Mesenchymal stem cell (in vitro differentiated cells and primary cell): ENCODE results near the gene C2orf76.
A peak's percentile ranks its signal among the peaks of the same experiment; 100 is the strongest.

Experiments used
- DNase-seq: peaks from one replicate; pipeline ENCODE4 v3.0.0-alpha.2; 2013
- H2AFZ ChIP-seq: one replicate; pipeline ENCODE4 v1.6.1; 2013; ENCODE audit warnings: low read depth, mild to moderate bottlenecking, control low read depth, inconsistent platforms, low read length, moderate library complexity
- H2AK5ac ChIP-seq: 2 replicates; pipeline ENCODE4 v1.6.1; 2013; ENCODE audit warnings: low read length, moderate library complexity, mild to moderate bottlenecking, inconsistent platforms; ENCODE audit not compliant: severe bottlenecking
- H2BK120ac ChIP-seq: one replicate; pipeline ENCODE4 v1.6.1; 2013; ENCODE audit warnings: low read depth, mild to moderate bottlenecking, inconsistent platforms, low read length, moderate library complexity
- H2BK12ac ChIP-seq, 2 experiments: one replicate each; pipeline ENCODE4 v1.6.1; 2013; ENCODE audit warnings: inconsistent platforms in 2 of 2, low read length in 2 of 2, mild to moderate bottlenecking in 2 of 2, moderate library complexity in 2 of 2, control low read depth in 1 of 2
- H2BK15ac ChIP-seq: one replicate; pipeline ENCODE4 v1.6.1; 2013; ENCODE audit warnings: mild to moderate bottlenecking, low read depth, inconsistent platforms; ENCODE audit not compliant: poor library complexity, severe bottlenecking
- H2BK5ac ChIP-seq: 2 replicates; pipeline ENCODE4 v1.6.1; 2013; ENCODE audit warnings: low read depth, mild to moderate bottlenecking, low read length, control low read depth, inconsistent platforms; ENCODE audit not compliant: poor library complexity, severe bottlenecking
- H3K14ac ChIP-seq, 2 experiments: one replicate each; pipeline ENCODE4 v1.6.1; 2013; ENCODE audit warnings: inconsistent platforms in 2 of 2, low read length in 2 of 2, control low read depth in 1 of 2, mild to moderate bottlenecking in 1 of 2, moderate library complexity in 1 of 2
- H3K18ac ChIP-seq, 2 experiments: one replicate each; pipeline ENCODE4 v1.6.1; 2013; ENCODE audit warnings: inconsistent platforms in 2 of 2, low read length in 2 of 2, control low read depth in 1 of 2, low read depth in 1 of 2, mild to moderate bottlenecking in 1 of 2
- H3K23ac ChIP-seq, 2 experiments: one replicate each; pipeline ENCODE4 v1.6.1; 2013; ENCODE audit warnings: inconsistent platforms in 2 of 2, low read length in 2 of 2, mild to moderate bottlenecking in 2 of 2, moderate library complexity in 2 of 2, control low read depth in 1 of 2
- H3K27ac ChIP-seq: 2 replicates; pipeline ENCODE4 v1.5.1; 2013; ENCODE audit warnings: mild to moderate bottlenecking, moderate library complexity, low read length, control low read depth, inconsistent platforms; ENCODE audit not compliant: poor library complexity, severe bottlenecking
- H3K27me3 ChIP-seq, 2 experiments: 2 replicates each; pipeline versions ENCODE4 v1.6.1 to v1.7.0; 2013; ENCODE audit warnings: low read length in 2 of 2, mild to moderate bottlenecking in 2 of 2, moderate library complexity in 2 of 2, control low read depth in 1 of 2, inconsistent platforms in 1 of 2; ENCODE audit not compliant: control insufficient read depth in 1 of 2, insufficient read depth in 1 of 2
- H3K36me3 ChIP-seq, 2 experiments: 2 replicates each; pipeline versions ENCODE4 v1.6.1 to v1.7.0; 2013; ENCODE audit warnings: low read length in 2 of 2, control low read depth in 1 of 2, inconsistent platforms in 1 of 2, low read depth in 1 of 2, mild to moderate bottlenecking in 1 of 2; ENCODE audit not compliant: insufficient read depth in 2 of 2, control insufficient read depth in 1 of 2
- H3K4ac ChIP-seq, 2 experiments: one replicate each; pipeline ENCODE4 v1.6.1; 2013; ENCODE audit warnings: inconsistent platforms in 2 of 2, low read length in 2 of 2, mild to moderate bottlenecking in 2 of 2, moderate library complexity in 2 of 2, control low read depth in 1 of 2, low read depth in 1 of 2
- H3K4me1 ChIP-seq: 2 replicates; pipeline ENCODE4 v1.6.1; 2013; ENCODE audit warnings: low read depth, low read length, control low read depth; ENCODE audit not compliant: control insufficient read depth, insufficient read depth
- H3K4me2 ChIP-seq: 2 replicates; pipeline ENCODE4 v1.6.1; 2013; ENCODE audit warnings: low read length, mild to moderate bottlenecking, inconsistent platforms; ENCODE audit not compliant: poor library complexity, severe bottlenecking
- H3K4me3 ChIP-seq, 2 experiments: 2 replicates each; pipeline versions ENCODE4 v1.5.1 to v1.7.0; 2013; ENCODE audit warnings: low read length in 2 of 2, mild to moderate bottlenecking in 2 of 2, control low read depth in 1 of 2, low read depth in 1 of 2; ENCODE audit not compliant: insufficient read depth in 1 of 2
- H3K79me1 ChIP-seq: replicated peaks from 2 replicates; pipeline ENCODE4 v1.6.1; 2013; ENCODE audit warnings: mild to moderate bottlenecking, control low read depth, low read length, inconsistent platforms; ENCODE audit not compliant: poor library complexity, severe bottlenecking
- H3K9ac ChIP-seq: 2 replicates; pipeline ENCODE4 v1.7.0; 2013; ENCODE audit warnings: mild to moderate bottlenecking, low read length, moderate library complexity
- H3K9me3 ChIP-seq: 2 replicates; pipeline ENCODE4 v1.7.0; 2013; ENCODE audit warnings: mild to moderate bottlenecking, low read length; ENCODE audit not compliant: control insufficient read depth
- H4K8ac ChIP-seq: one replicate; pipeline ENCODE4 v1.6.1; 2013; ENCODE audit warnings: inconsistent platforms, mild to moderate bottlenecking, low read length, moderate library complexity
- H4K91ac ChIP-seq: one replicate; pipeline ENCODE4 v1.6.1; 2013; ENCODE audit warnings: mild to moderate bottlenecking, low read length, inconsistent platforms
- WGBS: methylation state at CpG from one replicate; pipeline ENCODE4 v1.1.7; 2013; ENCODE audit warnings: mixed read lengths; 5-methylcytosine and 5-hydroxymethylcytosine counted together

C2orf76 gene

DNA sequence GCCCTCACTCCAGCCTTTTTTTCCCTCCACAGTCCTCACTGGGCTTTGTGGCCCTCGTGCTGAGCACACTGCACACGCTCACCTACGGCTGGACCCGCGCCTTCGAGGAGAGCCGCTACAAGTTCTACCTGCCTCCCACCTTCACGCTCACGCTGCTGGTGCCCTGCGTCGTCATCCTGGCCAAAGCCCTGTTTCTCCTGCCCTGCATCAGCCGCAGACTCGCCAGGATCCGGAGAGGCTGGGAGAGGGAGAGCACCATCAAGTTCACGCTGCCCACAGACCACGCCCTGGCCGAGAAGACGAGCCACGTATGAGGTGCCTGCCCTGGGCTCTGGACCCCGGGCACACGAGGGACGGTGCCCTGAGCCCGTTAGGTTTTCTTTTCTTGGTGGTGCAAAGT, 103.6 kb downstream of the C2orf76 start:
- H4K91ac ChIP-seq = no peak overlapping the region
- H3K27me3 ChIP-seq = no peaks in the 10 kb centered on the region
- no peak overlapping the region for H3K14ac ChIP-seq
- H2AFZ ChIP-seq = no peak overlapping the region
- no peak overlapping the region for H3K27ac ChIP-seq
- WGBS = 97% methylated on average over 22 of the region's 23 CpGs
- peaks cover 8% of the 10 kb centered on the region for H3K79me1 ChIP-seq
- no peak overlapping the region for H3K9ac ChIP-seq
- H3K4me1 ChIP-seq = peaks cover 24% of the 10 kb centered on the region
- no peak overlapping the region for H2BK12ac ChIP-seq
- H3K36me3 ChIP-seq = peaks cover 36 to 49% of the 10 kb centered on the region in 2 experiments
- no peak overlapping the region for H4K8ac ChIP-seq
- no peak overlapping the region for H2AK5ac ChIP-seq
- no peaks in the 10 kb centered on the region for H3K9me3 ChIP-seq
- no peak overlapping the region for H2BK15ac ChIP-seq
- DNase-seq = no peak
- no peak overlapping the region for H3K4me3 ChIP-seq
- no peak overlapping the region for H3K4me2 ChIP-seq
- H3K18ac ChIP-seq = no peak overlapping the region
- H2BK5ac ChIP-seq = no peak overlapping the region
- H2BK120ac ChIP-seq = no peak overlapping the region
- H3K23ac ChIP-seq = no peak overlapping the region
- no peak overlapping the region for H3K4ac ChIP-seq

DNA sequence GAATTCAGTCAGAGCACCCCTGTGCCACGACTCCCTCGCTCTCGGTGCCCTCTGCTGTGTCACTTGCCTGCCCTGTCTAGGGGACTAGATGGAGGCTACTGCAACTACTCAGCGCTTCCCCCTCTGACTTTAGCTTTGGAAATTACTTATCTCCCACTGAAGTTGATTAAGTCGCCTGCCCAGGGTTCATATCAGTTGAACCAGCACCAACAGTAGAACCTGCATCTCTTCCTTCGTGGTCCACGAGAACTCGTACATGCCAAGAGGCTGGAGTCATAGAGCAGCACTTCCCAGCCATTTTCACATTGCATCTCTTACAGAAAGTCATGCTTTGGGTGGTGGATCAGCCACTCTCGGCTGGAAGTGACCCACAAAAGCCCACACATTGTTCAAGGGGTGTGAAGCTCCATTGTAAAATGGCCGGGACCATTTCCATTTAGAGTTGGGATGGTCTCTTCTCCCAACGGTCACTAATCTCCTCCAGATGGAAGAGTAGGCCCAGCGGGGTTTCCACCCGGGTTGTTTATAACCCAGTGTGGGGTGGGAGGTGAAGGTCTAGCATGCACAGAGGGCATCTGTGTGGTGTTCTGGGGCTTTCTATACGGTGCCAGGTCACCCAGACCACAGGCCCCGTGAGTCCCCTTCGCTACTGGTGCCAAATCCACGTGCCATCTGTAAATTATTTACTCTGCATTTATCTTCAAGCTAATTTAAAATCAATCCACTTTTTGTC, 105.0 kb downstream of the C2orf76 start:
- H2AK5ac ChIP-seq = peak overlapping the region; percentile 33
- H4K8ac ChIP-seq = no peak overlapping the region
- H4K91ac ChIP-seq = no peak overlapping the region
- no peak overlapping the region for H3K23ac ChIP-seq
- H3K9ac ChIP-seq = no peak overlapping the region
- no peak for DNase-seq
- no peak overlapping the region for H3K14ac ChIP-seq
- no peak overlapping the region for H2BK5ac ChIP-seq
- no peak overlapping the region for H2BK120ac ChIP-seq
- H3K4ac ChIP-seq = no peak overlapping the region
- no peak overlapping the region for H3K4me3 ChIP-seq
- no peaks in the 10 kb centered on the region for H3K9me3 ChIP-seq
- H3K36me3 ChIP-seq = peaks cover 41 to 61% of the 10 kb centered on the region in 2 experiments
- no peaks in the 10 kb centered on the region for H3K27me3 ChIP-seq
- no peak overlapping the region for H2AFZ ChIP-seq
- peaks cover 14% of the 10 kb centered on the region for H3K79me1 ChIP-seq
- WGBS = 97% methylated on average over 14 of the region's 17 CpGs
- no peak overlapping the region for H3K27ac ChIP-seq
- H3K18ac ChIP-seq = peak overlapping the region in 1 of 2 experiments; percentile 46
- no peak overlapping the region for H2BK12ac ChIP-seq
- no peak overlapping the region for H2BK15ac ChIP-seq
- peaks cover 29% of the 10 kb centered on the region for H3K4me1 ChIP-seq
- H3K4me2 ChIP-seq = no peak overlapping the region

DNA sequence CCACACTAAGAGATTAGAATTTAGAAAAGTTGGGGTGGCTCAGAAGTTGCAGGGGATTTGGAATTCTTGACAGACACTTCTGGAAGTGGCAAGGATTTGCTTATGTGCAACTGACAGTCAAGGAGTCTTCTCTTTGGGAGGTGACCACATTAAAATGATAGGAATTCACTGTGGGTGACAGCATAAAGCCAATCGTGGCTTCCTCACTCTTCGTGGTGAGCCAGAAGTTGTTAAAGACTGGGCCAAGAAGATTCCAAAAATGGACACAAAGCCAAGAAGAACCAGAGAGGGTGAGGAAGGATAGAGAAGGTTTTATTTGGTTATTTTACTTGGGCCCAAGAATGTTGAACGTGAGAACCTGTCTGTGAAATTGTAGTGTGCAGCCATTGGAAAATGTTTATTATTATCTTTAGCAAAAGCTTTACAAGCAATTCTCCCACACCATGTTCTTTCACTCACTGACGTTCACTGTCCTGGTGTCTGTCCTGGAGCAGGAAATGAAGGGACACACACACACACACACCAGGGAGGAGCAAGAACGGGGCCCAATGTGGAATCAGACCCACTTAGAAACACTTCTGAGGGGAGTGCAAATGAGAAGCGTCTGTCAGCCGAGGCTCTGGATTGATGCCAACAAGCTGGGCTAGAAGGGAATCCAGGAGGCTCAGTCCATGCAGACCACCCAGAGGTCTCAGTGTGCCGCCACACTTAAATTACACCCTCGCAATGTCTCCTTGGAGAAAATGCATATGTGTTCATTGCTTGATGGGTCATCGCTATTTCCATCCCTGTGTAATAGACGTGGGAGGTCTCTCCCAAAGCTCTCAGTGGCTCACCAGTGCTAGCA, 105.8 kb downstream of the C2orf76 start:
- H3K9me3 ChIP-seq = no peaks in the 10 kb centered on the region
- H3K23ac ChIP-seq = no peak overlapping the region
- peak overlapping the region; percentile 13 for H3K27ac ChIP-seq
- H3K4ac ChIP-seq = no peak overlapping the region
- H2BK120ac ChIP-seq = no peak overlapping the region
- peaks cover 37 to 53% of the 10 kb centered on the region in 2 experiments for H3K36me3 ChIP-seq
- peak overlapping the region in 1 of 2 experiments; percentile 46 for H3K18ac ChIP-seq
- H3K9ac ChIP-seq = no peak overlapping the region
- H2BK15ac ChIP-seq = no peak overlapping the region
- peaks cover 14% of the 10 kb centered on the region for H3K79me1 ChIP-seq
- no peak overlapping the region for H3K4me3 ChIP-seq
- peaks cover 37% of the 10 kb centered on the region for H3K4me1 ChIP-seq
- no peak overlapping the region for H2AFZ ChIP-seq
- H4K91ac ChIP-seq = no peak overlapping the region
- H2AK5ac ChIP-seq = peak overlapping the region; percentile 33
- WGBS = 69% methylated on average over 10 of the region's 11 CpGs
- no peak overlapping the region for H3K14ac ChIP-seq
- no peak overlapping the region for H2BK12ac ChIP-seq
- no peak overlapping the region for H4K8ac ChIP-seq
- no peak for DNase-seq
- H3K4me2 ChIP-seq = no peak overlapping the region
- H2BK5ac ChIP-seq = no peak overlapping the region
- H3K27me3 ChIP-seq = no peaks in the 10 kb centered on the region

DNA sequence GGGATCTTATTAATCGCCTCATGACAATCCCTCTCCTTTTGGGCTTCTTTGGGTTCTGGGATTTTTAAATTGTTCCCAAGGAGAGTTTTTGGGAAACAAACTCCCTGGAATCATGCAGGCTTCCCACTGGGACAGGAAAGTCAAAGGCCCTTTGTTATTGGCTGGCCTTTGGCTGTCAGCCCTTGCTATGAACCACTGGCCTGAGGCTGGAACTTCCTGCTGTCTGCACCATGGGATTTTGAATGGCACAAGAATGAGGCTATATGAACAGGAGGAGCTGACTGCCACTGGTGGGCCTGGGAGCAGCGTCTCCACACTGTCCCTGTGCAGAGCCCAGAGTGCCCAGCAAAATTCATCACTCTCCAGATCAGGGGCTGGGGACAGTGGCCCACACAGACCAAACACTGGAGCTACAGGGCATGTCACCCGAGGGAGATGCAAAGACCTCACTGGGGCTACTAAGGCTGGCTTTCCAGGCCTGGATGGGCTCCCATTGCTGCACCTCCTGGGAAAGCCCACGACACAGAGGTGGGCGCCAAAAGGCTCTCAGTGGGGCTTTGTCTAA, 107.3 kb downstream of the C2orf76 start:
- H3K9ac ChIP-seq = no peak overlapping the region
- no peak overlapping the region for H2BK120ac ChIP-seq
- no peak overlapping the region for H4K91ac ChIP-seq
- peak overlapping the region in 1 of 2 experiments; percentile 16 for H2BK12ac ChIP-seq
- WGBS = 98% methylated on average over 5 of the region's 5 CpGs
- no peak overlapping the region for H2BK15ac ChIP-seq
- peaks cover 46% of the 10 kb centered on the region for H3K4me1 ChIP-seq
- no peak overlapping the region for H2AFZ ChIP-seq
- H3K18ac ChIP-seq = peak overlapping the region in 1 of 2 experiments; percentile 78
- peaks cover 18% of the 10 kb centered on the region for H3K79me1 ChIP-seq
- H3K36me3 ChIP-seq = peaks cover 33 to 50% of the 10 kb centered on the region in 2 experiments
- no peak overlapping the region for H3K4me2 ChIP-seq
- H2AK5ac ChIP-seq = peak overlapping the region; percentile 73
- H4K8ac ChIP-seq = no peak overlapping the region
- H3K27ac ChIP-seq = no peak overlapping the region
- no peaks in the 10 kb centered on the region for H3K27me3 ChIP-seq
- no peak for DNase-seq
- peak overlapping the region in 1 of 2 experiments; percentile 39 for H3K14ac ChIP-seq
- H3K23ac ChIP-seq = peak overlapping the region in 1 of 2 experiments; percentile 37
- H3K4me3 ChIP-seq = no peak overlapping the region
- H2BK5ac ChIP-seq = peak overlapping the region; percentile 9
- peak overlapping the region in 1 of 2 experiments; percentile 7 for H3K4ac ChIP-seq
- H3K9me3 ChIP-seq = no peaks in the 10 kb centered on the region
